LNCaP clone FGC (cell line): ENCODE measurements around the gene ATOH8.

Experiments used
- DNase-seq: peaks from one replicate; pipeline ENCODE4 v3.0.0-alpha.2; 2011; ENCODE audit warnings: low read depth
- H3K4me3 ChIP-seq: 2 replicates; pipeline ENCODE4 v1.5.1; 2011; ENCODE audit warnings: mild to moderate bottlenecking, low read depth, low read length, control low read depth
- TF ChIP-seq, protein P1 (sequence below): IDR thresholded peaks from 2 replicates; pipeline ENCODE4 v1.5.1; 2012; ENCODE audit warnings: mild to moderate bottlenecking; ENCODE audit not compliant: control insufficient read depth, insufficient read depth; ENCODE audit errors: extremely low read depth

Gene ATOH8

GRCh38 chr2:85741833-85742455 is 11.8 kb upstream of the ATOH8 start:
- no peak overlapping the region for H3K4me3 ChIP-seq
- TF ChIP-seq, protein P1, sequence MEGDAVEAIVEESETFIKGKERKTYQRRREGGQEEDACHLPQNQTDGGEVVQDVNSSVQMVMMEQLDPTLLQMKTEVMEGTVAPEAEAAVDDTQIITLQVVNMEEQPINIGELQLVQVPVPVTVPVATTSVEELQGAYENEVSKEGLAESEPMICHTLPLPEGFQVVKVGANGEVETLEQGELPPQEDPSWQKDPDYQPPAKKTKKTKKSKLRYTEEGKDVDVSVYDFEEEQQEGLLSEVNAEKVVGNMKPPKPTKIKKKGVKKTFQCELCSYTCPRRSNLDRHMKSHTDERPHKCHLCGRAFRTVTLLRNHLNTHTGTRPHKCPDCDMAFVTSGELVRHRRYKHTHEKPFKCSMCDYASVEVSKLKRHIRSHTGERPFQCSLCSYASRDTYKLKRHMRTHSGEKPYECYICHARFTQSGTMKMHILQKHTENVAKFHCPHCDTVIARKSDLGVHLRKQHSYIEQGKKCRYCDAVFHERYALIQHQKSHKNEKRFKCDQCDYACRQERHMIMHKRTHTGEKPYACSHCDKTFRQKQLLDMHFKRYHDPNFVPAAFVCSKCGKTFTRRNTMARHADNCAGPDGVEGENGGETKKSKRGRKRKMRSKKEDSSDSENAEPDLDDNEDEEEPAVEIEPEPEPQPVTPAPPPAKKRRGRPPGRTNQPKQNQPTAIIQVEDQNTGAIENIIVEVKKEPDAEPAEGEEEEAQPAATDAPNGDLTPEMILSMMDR = no peak
- DNase-seq = no peak

DNA sequence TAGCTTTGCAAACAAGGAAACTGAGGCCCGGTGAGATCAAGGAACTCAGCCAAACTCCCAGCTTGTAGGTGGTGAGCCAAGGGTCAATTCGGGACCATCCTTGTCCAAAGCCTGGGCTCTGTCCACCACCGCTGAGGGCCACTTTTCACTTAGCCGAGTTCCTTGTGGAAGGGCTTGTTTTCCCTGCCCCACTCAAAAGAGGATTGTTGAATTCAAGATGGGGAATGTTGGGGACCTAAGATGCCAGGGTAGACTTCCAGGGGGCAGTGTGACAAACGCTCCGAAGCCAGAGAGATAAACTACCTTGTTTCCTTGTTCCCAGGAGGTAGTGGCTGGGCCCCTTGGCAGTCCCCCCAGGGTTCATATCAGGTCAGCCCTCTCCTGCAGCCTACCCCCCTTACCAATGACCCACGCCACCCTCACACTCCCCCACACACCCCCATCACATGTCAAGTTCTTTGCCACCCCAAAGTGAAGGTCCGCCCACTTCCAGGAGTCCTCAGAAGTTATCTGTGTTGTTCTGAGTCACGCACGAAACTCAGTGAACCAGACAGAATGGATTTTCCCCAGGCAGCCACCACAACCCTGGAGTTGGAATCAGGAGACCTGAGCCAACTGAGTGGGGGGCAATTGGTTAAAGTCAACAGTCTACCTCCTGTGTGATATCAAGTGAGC is 10.3 kb upstream of the ATOH8 start:
- no peak overlapping the region for H3K4me3 ChIP-seq
- DNase-seq = no peak
- TF ChIP-seq, protein P1 = no peak

- H3K4me3 ChIP-seq = no peak overlapping the region
- TF ChIP-seq, protein P1 = no peak
- no peak for DNase-seq
Measured at GRCh38 chr2:85744055-85744454, 9.7 kb upstream of the ATOH8 start.

DNA sequence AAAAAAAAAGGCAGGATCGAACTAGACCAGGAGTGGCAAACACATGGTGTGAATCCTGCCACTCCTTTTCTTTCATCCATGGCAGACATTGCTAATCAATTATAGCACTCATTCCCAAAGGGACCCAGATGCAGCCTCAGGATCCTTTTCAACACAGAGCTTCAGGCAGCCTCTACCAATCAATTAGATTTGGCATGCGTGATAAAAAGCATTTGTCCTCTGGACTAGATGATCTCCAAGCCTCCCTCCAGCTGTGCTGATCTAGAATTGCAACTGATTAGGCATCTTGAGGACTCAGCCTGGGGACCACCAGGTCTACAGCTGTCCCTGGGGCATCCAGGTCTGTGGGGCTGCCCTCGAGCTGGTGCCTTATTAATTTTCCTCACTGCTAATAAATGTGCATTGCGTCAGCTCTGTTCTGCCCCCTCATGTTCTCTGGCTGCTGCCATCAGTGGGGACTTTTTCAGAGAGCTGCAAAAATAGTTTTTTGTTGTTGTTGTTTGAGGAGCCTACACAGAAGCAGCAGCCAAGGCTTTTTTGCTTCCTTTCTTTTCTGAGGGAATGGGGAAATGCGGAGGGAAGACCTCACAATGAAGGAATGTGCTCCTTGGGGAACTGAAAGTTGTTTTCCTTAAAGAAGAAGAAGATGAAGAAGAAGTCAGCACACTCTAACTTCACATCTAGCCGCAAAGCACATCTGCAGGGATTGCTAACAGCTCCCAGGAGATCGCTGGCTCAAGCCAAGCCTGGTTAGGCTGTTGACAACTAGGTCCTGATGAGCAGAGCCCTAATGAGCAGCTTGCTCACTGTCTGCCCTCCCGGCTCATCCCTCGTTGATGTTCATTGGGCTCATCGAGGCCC is 8.8 kb upstream of the ATOH8 start:
- no peak for DNase-seq
- H3K4me3 ChIP-seq = no peak overlapping the region
- TF ChIP-seq, protein P1 = no peak

DNA sequence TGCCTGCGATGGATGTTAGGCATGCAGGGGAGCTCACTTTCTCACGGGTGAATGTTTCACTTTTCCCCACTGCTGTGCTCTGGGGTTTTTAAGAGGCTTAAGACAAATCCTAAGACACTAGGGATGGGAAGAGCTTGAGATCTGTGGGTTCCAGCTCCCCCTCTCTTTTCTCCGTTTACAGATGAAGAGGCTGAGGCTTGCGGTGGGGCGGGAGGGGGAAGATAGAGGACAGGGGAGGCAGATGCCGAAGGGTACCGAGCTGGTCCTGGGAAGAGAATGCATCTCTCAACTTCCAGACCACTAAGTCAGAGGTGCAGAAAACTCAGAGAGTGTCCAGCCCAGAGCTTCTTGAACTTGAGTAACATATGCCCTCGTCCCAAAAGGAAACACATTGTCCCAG is 8.2 kb upstream of the ATOH8 start:
- TF ChIP-seq, protein P1 = no peak
- no peak for DNase-seq
- no peak overlapping the region for H3K4me3 ChIP-seq

- no peak for DNase-seq
Measured at GRCh38 chr2:85746321-85747004, 7.3 kb upstream of the ATOH8 start.

More at GRCh38 chr2:85746321-85747004, 7.3 kb upstream of the ATOH8 start:
- TF ChIP-seq, protein P1 = no peak
- no peak overlapping the region for H3K4me3 ChIP-seq
